ENCODE data around the gene DGCR8. TPM values are rescaled to one million over a fixed set of nuclear protein-coding genes. Genes with fewer than 3 reads are reported as not detected.
"Not testable (repeated sequence)": the region's sequence is repeated elsewhere in the genome, so short reads cannot be mapped to it uniquely, and the experiment has no call there.

The DGCR8 gene
- polyA plus RNA-seq, 10 donors, result 29.1 to 47.4 (median 38.7) TPM

GRCh38 chr22:20150381-20151275 lies 70.6 kb downstream of the DGCR8 start, which contains the start of gene CCDC188:
CCDC188 (minus strand) TSS chr22:20151055; CDS start chr22:20150986, 69 bp downstream.
- DNase-seq, result no peak

GRCh38 chr22:20151276-20151588 lies 71.2 kb downstream of the DGCR8 start:
- no peak for DNase-seq

DNA sequence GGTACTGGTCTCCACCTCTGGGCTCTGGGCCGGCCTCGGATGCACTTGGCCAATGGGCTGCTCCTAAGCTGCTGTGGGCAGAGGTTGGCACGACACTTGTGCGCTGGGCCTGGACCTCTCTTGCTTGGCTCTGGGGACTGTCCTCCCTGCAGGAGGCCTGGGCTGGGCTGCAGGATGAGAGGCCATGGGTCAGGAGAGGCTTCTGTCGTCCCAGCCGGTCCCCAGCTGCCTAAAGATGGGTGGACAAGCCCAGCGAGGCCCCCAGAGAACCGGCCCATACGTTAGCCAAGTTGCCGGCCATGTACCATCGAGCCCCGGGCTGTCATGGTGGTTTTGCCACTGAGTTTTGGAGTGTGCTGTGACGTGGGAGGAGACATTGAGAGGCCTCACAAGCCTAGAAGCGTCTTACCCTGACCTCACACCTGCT lies 72.4 kb downstream of the DGCR8 start:
- no peak for DNase-seq

DNA sequence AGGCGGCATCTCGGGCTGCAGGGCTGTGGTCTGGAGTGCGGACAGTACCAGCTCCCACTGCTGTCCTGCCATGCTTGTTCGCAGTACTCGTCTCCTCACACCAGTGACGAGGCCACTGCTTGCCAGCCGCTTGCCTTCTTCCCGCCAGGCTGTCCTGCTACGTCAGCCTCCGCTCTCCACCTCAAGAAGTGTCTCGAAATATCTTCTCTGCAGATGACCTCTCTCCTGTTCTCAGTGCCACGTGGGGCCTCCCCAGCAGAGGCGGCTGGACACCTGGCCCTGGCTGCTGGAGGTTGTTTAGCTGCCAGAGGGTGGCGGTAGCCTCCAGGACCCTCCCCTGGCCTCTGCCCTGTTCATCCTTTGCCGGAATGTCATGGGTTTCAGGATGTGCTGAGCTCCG lies 73.9 kb downstream of the DGCR8 start:
- no peak for DNase-seq

GRCh38 chr22:20154602-20155187 lies 74.7 kb downstream of the DGCR8 start:
- no peak for DNase-seq

- peak in 1 of 3 donors; percentile 57 for DNase-seq
These were observed 75.4 kb downstream of the DGCR8 start for GRCh38 chr22:20155330-20156041.

- DNase-seq, result no peak
These were observed 76.0 kb downstream of the DGCR8 start for GRCh38 chr22:20156042-20156389.

GRCh38 chr22:20156611-20157429 lies 76.8 kb downstream of the DGCR8 start:
- DNase-seq, result peak; percentile 64 to 90 (median 83)

DNA sequence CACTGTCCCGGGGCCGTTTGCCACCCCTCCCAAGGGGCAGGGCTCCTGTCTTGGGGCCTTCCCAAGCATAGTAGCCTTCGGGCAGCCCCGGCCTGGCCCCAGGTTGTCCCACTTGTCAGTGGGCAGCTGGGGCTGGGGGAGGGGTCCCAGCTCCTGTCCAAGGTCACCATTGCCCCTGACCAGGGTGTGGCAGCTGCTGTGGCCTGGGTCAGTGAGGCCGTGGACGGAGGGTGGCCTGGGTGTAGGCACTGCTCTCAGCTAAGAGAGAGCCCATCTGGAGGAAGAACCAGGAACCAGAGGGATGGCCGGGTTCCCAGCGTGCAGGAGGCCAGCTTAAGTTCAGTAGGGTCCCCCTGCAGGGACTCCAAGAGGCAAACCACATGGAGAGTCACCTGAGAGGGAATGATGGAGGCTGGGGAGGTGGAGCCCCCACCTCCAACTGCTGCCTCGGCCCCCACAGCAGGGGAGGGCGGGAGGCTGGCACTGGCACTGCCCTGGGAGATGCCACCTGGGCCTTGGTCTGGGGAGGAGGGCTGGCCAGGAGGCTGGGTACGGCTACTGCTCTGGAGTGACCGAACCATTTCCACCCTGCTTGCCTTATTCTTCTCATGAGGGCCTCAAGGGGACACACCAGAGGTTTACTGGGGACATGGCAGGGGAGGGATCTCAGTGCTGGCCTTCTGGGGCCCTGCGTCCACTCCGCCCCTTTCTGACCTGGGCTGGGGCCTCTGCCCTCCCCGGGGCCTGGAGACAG lies 77.6 kb downstream of the DGCR8 start:
- DNase-seq, result no peak

GRCh38 chr22:20158391-20159036 lies 78.5 kb downstream of the DGCR8 start:
- DNase-seq, result no peak

GRCh38 chr22:20159076-20159475 lies 79.0 kb downstream of the DGCR8 start:
- no peak for DNase-seq

- DNase-seq, result not testable (repeated sequence)
These were observed 79.5 kb downstream of the DGCR8 start for GRCh38 chr22:20159531-20159930.

DNA sequence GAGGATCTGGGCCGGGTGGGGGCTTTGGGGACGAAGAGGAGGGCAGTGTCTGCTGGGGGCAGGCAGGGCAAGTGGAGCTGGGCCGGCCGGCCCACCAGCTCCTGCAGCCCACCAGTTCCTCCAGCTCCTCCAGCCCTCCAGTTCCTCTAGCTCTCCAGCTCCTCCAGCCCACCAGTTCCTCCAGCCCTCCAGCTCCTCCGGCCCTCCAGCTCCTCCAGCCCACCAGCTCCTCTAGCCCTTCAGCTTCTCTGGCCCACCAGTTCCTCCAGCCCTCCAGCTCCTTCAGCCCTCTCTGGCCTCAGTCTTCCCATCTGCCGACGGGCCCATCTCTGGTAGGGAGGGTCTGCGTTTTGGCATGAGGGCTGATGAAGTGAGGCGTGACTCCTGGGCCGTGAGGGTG lies 80.0 kb downstream of the DGCR8 start:
- DNase-seq, result no peak

Other genes starting within 250 kb of the DGCR8 start
- gene GNB1L, start 225.4 kb upstream of the DGCR8 start, polyA plus RNA-seq (ENCODE audit: insufficient read length in 10 of 10), result 1 to 10 TPM; 2.1 to 5.3 (median 3.7) TPM
- 10 to 100 TPM in 8 of 10 donors, 1 to 10 TPM in 2; 8.6 to 15.0 (median 11.3) TPM for gene RTL10, start 225.4 kb upstream of the DGCR8 start, polyA plus RNA-seq (ENCODE audit: insufficient read length in 10 of 10)
- gene COMT, start 138.5 kb upstream of the DGCR8 start, polyA plus RNA-seq (ENCODE audit: insufficient read length in 10 of 10), result 10 to 100 TPM; 56.2 to 83.9 (median 69.6) TPM
- 10 to 100 TPM; 13.0 to 19.2 (median 15.0) TPM for gene TXNRD2, start 138.4 kb upstream of the DGCR8 start, polyA plus RNA-seq (ENCODE audit: insufficient read length in 10 of 10)
- gene ARVCF, start 63.4 kb upstream of the DGCR8 start, polyA plus RNA-seq (ENCODE audit: insufficient read length in 10 of 10), result 10 to 100 TPM; 40.6 to 96.0 (median 79.9) TPM
- 10 to 100 TPM in 5 of 10 donors, 1 to 10 TPM in 5; 7.5 to 11.8 (median 9.6) TPM for gene TANGO2, start 59.1 kb upstream of the DGCR8 start, polyA plus RNA-seq (ENCODE audit: insufficient read length in 10 of 10)
- gene RANBP1, start 35.9 kb downstream of the DGCR8 start, polyA plus RNA-seq (ENCODE audit: insufficient read length in 10 of 10), result 100 to 1,000 TPM in 8 of 10 donors, 10 to 100 TPM in 2; 97.4 to 131 (median 105) TPM
- 10 to 100 TPM; 24.8 to 50.8 (median 40.5) TPM for gene TRMT2A, start 37.0 kb downstream of the DGCR8 start, polyA plus RNA-seq (ENCODE audit: insufficient read length in 10 of 10)
- gene ZDHHC8, start 51.6 kb downstream of the DGCR8 start, polyA plus RNA-seq (ENCODE audit: insufficient read length in 10 of 10), result 10 to 100 TPM; 33.2 to 47.4 (median 39.2) TPM
- 1 to 10 TPM in 7 of 10 donors, under 1 TPM in 3; 0.79 to 2.3 (median 1.2) TPM for gene CCDC188, start 70.8 kb downstream of the DGCR8 start, polyA plus RNA-seq (ENCODE audit: insufficient read length in 10 of 10)
- 10 to 100 TPM in 5 of 10 donors, 1 to 10 TPM in 5; 6.3 to 13.1 (median 10.9) TPM for gene RTN4R, start 188.1 kb downstream of the DGCR8 start, polyA plus RNA-seq (ENCODE audit: insufficient read length in 10 of 10)
- gene DGCR6L, start 239.8 kb downstream of the DGCR8 start, polyA plus RNA-seq (ENCODE audit: insufficient read length in 10 of 10), result 100 to 1,000 TPM in 1 of 10 donors, 10 to 100 TPM in 9; 37.7 to 101 (median 55.8) TPM

Data from muscle of back (tissue), 11 donors.